Measurements from ENCODE around the gene TRAPPC2L.
A peak's percentile ranks its signal among the peaks of the same experiment; 100 is the strongest.

TRAPPC2L gene

DNA sequence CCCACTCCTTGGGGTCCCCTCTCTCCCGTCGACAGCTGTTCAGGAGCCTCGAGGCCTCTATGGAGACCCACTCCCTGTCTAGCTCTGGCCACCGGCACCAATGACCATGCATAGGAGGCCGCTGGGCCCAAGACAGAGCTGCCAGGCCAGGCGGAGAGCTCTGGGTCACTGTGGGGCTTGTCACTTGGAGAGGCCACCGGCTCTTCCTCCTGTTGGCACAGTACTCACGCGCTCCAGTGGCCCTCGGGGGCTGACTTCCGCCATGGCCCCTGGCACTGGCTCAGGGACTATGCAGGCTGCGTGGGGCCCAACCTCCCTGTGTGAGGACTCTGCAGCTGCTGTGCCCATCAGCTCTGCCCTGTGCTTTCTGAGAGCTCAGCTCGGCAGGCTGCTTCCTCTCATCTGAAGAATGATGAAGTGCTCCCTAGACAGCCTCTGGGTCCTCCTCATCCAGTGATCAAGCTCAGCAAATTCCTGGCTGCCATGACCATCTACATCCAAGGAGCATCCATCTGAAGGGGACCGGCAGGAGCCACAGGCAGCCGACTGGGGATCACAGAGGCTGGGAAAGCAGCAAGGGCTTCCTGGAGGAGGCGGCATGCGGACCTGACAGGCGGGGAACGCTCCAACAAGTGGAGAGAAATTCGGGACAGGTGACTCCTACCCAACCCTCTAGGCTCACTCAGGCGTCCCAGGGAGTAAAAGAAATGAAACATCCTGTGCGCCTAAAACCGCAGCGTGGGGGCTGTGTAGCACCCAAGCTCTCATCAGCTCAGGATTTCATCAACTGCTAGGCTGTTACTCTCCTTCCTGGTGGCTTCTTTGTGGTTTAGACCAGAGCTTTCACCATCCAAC, 17.0 kb upstream of the TRAPPC2L start:
- Mint-ChIP-seq H3K27me3 (ENCODE audit: low read depth, poor library complexity) (peaks cover 5% of the 10 kb centered on the region), H3K36me3 (ENCODE audit: low read depth) (no peaks in the 10 kb centered on the region), H3K9me3 (no peaks in the 10 kb centered on the region), H3K4me3 (no peak overlapping the region), H3K4me1 (peaks cover 8% of the 10 kb centered on the region), H3K27ac (peak overlapping the region; percentile 83)
- DNase-seq, result no peak
- TF ChIP-seq, protein P1, sequence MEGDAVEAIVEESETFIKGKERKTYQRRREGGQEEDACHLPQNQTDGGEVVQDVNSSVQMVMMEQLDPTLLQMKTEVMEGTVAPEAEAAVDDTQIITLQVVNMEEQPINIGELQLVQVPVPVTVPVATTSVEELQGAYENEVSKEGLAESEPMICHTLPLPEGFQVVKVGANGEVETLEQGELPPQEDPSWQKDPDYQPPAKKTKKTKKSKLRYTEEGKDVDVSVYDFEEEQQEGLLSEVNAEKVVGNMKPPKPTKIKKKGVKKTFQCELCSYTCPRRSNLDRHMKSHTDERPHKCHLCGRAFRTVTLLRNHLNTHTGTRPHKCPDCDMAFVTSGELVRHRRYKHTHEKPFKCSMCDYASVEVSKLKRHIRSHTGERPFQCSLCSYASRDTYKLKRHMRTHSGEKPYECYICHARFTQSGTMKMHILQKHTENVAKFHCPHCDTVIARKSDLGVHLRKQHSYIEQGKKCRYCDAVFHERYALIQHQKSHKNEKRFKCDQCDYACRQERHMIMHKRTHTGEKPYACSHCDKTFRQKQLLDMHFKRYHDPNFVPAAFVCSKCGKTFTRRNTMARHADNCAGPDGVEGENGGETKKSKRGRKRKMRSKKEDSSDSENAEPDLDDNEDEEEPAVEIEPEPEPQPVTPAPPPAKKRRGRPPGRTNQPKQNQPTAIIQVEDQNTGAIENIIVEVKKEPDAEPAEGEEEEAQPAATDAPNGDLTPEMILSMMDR (IDR thresholded peaks at IDR 0.05), result no peak

DNA sequence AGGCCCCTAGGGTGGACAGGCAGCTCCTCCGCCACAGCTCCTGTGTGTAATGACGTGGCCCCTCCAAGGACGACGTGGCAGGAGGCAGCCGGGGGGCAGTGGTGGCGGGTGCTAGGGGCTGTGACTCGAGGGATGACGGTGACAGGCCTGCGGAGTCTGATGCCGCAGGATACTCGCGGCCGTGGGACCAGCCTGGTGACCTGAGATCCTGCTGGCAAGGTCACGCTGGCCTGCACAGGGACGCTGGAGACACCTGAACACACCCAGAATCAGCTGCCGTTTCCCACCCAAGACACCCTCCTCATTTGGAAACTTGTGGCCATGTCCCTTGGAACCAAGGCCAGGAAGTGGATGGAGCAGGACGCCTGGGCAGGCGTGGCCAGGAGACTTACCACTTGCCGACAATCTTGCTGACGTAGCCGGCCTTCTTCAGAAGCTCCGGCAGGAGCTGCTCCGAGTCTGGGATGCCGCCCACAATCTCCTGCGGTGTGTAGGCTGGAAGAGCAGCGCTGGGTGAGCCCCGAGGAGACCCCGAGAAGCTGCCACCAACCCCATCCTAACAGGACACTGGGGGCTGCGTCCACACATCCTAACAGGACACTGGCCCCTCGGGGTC, 16.2 kb upstream of the TRAPPC2L start:
- no peak for DNase-seq

DNA sequence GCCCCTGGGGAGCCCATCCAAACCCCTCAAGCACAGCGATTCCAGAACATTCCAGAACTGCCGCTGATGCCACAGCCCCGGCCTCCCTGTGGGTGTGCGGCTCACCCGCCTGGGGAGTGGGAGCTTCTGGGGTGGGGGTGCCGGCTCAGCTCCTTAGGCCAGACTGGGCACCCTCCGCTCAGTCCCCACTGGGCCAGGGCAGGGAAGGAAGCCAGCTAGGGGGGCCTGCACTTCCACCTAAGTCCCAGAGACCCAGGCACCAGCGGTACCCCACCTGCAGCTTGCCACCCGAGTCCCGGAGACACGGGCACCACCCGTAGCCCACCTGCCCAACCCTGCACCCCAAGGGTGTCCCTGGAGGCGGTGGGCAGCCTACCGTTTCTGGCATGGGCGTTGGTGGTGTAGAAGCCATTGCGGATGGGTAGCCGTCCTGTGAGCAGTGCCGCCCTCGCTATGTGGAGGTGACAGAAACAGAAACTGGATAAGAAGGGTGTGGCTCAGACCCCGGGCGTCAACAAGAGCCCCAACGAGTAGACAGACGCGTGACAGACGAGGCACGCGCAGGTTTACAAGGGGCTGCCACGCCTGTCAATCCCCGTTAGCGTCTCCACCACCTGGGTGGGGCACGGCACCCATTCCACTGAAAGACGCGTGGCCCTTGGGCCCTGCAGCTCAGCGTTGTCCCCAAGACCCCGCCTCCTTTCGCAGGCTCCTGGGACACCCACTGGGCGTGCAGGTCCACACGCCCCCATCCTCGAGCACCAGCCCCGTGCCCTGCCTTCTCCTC, 15.2 kb upstream of the TRAPPC2L start:
- Mint-ChIP-seq H3K27ac (no peak overlapping the region), H3K9me3 (no peaks in the 10 kb centered on the region), H3K27me3 (ENCODE audit: low read depth, poor library complexity) (no peaks in the 10 kb centered on the region), H3K4me3 (no peak overlapping the region), H3K4me1 (peaks cover 8% of the 10 kb centered on the region), H3K36me3 (ENCODE audit: low read depth) (no peaks in the 10 kb centered on the region)
- no peak for DNase-seq
- TF ChIP-seq, protein P1 (IDR thresholded peaks at IDR 0.05), result no peak

More for the DNA sequence above, 16.2 kb upstream of the TRAPPC2L start:
- Mint-ChIP-seq H3K4me1 (peaks cover 8% of the 10 kb centered on the region), H3K36me3 (ENCODE audit: low read depth) (no peaks in the 10 kb centered on the region), H3K4me3 (no peak overlapping the region), H3K27ac (no peak overlapping the region), H3K9me3 (no peaks in the 10 kb centered on the region), H3K27me3 (ENCODE audit: low read depth, poor library complexity) (peaks cover 5% of the 10 kb centered on the region)
- TF ChIP-seq, protein P1 (IDR thresholded peaks at IDR 0.05), result no peak

DNA sequence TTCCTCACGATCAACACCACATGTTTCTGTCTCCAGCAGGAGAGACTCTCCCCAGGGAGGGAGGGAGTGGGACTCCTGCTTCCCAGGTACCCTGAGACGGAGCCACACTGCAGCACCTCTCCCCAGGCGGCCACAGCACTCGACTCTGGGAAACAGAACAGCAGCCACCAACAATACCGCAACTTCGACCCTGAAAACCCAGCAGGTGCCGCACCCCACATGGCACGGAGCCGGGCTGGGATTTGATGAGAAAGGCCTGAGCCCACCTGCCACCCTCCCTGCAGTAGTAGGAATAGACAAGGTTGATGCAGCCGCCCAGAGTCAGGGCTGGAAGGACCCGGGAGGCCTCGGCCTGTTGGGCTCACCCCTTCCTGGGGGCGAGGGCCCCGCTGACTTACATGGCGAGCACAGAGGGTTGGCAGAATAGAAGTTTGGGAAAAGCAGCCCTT, 14.6 kb upstream of the TRAPPC2L start:
- H3K4me3 Mint-ChIP-seq, result no peak overlapping the region
- H3K9me3 Mint-ChIP-seq, result no peaks in the 10 kb centered on the region
- TF ChIP-seq, protein P1 (IDR thresholded peaks at IDR 0.05), result no peak
- H3K4me1 Mint-ChIP-seq, result peaks cover 8% of the 10 kb centered on the region
- no peak overlapping the region for H3K27ac Mint-ChIP-seq
- H3K27me3 Mint-ChIP-seq (ENCODE audit: low read depth, poor library complexity), result no peaks in the 10 kb centered on the region
- DNase-seq, result no peak
- H3K36me3 Mint-ChIP-seq (ENCODE audit: low read depth), result no peaks in the 10 kb centered on the region

DNA sequence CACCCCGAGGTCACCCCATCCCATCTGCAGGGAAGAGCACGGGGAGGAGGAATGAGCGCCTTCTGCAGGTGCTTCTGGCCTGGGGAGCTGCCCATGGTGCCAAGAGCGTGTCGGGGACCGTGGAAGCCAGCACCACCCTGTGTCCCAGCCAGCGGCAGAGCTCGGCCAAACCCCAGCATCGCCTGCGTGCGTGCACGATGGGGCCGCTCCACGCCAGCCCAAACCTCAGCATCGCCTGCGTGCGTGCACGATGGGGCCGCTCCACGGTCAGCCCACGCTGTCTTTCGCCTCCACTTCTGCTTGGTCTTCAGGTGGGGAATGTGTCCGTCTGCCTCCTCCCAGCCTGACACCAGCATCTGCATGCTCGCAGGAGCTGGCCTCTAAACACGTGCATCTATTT, 14.1 kb upstream of the TRAPPC2L start:
- peaks cover 8% of the 10 kb centered on the region for H3K4me1 Mint-ChIP-seq
- peak overlapping the region; percentile 77 for H3K27ac Mint-ChIP-seq
- DNase-seq, result no peak
- TF ChIP-seq, protein P1 (IDR thresholded peaks at IDR 0.05), result no peak
- no peaks in the 10 kb centered on the region for H3K27me3 Mint-ChIP-seq (ENCODE audit: low read depth, poor library complexity)
- no peak overlapping the region for H3K4me3 Mint-ChIP-seq
- H3K36me3 Mint-ChIP-seq (ENCODE audit: low read depth), result no peaks in the 10 kb centered on the region
- H3K9me3 Mint-ChIP-seq, result no peaks in the 10 kb centered on the region
